ENCODE results near the gene HBG1. TPM values are rescaled to one million over a fixed set of nuclear protein-coding genes. Genes with fewer than 3 reads are reported as not detected.

Gene HBG1
- total and polyA plus RNA-seq, 10 of the 15 experiments (the other 5 are each of a cell fraction or from before 2014, with no cell fraction given): 0.84 to 2.3 (median 1.9) TPM; not detected in 5

- intact Hi-C loops (cut with micrococcal nuclease; ENCODE audit: unreplicated experiment): no loop called here
Measured at GRCh38 chr11:5275369-5276110, 25.9 kb upstream of the HBG1 start.

More at GRCh38 chr11:5275369-5276110, 25.9 kb upstream of the HBG1 start:
- Histone ChIP-seq H3K27me3 (replicated peaks in 1 of 2; ENCODE audit: control insufficient read depth in 2 of 2, insufficient read depth in 2 of 2, low read length in 1 of 2) (no peaks in the 10 kb centered on the region), H3K9ac (ENCODE audit: control insufficient read depth, insufficient read depth, low read length) (no peak overlapping the region), H3K36me3 (ENCODE audit: control insufficient read depth in 2 of 2, insufficient read depth in 2 of 2, low read length in 1 of 2) (no peaks in the 10 kb centered on the region), H3K4me2 (ENCODE audit: control insufficient read depth, insufficient read depth) (no peak overlapping the region), H3K27ac (ENCODE audit: control insufficient read depth, insufficient read depth) (no peak overlapping the region), H3K9me3 (replicated peaks; ENCODE audit: control insufficient read depth, insufficient read depth, low read length) (no peaks in the 10 kb centered on the region), H3K4me3 (no peak overlapping the region), H4K20me1 (ENCODE audit: control insufficient read depth, insufficient read depth) (no peaks in the 10 kb centered on the region), H2AFZ (ENCODE audit: control insufficient read depth, low read depth, low read length) (no peak overlapping the region), H3K79me2 (ENCODE audit: control insufficient read depth, insufficient read depth, low read length) (no peaks in the 10 kb centered on the region), H3K4me1 (ENCODE audit: control insufficient read depth, insufficient read depth, low read length) (no peaks in the 10 kb centered on the region)
- ChIA-PET SMC1A (ENCODE audit: uncharacterized antibody, unreplicated experiment) (interaction anchor here (1.2 to 1.8 kb wide), 2 partner anchors 10 kb away, joined by 3 to 4 read pairs; no protein-coding TSS in a partner anchor), CTCF (interaction anchor here (1.4 kb wide), 1 partner anchor 15 kb away, joined by 3 read pairs; no protein-coding TSS in a partner anchor), RAD21 (ENCODE audit: unreplicated experiment) (no interaction called here), POLR2A (no interaction called here)
- DNase-seq (ENCODE audit: low read depth, low spot score) (no peak), FAIRE-seq (no peak), ATAC-seq (no peak)
- in situ Hi-C loops (cut with MboI): no loop called here
- no TSS peak for BruUV-seq (replicated peaks)
- 56% methylated on average over 6 of the region's 6 CpGs for WGBS (ENCODE audit: insufficient coverage, insufficient replicate concordance, low lambda C conversion rate, missing lambda C conversion rate)
- TF ChIP-seq TBL1XR1 (IDR thresholded peaks at IDR 0.05; ENCODE audit: low read depth, low read length) (no peak), EED (IDR thresholded peaks at IDR 0.05; ENCODE audit: low read depth) (no peak), ZNF207 (IDR thresholded peaks at IDR 0.05; ENCODE audit: borderline replicate concordance) (no peak), LARP7 (IDR thresholded peaks at IDR 0.05) (no peak), POLR2AphosphoS5 (IDR thresholded peaks at IDR 0.05; ENCODE audit: low read length) (no peak), SUPT20H (IDR thresholded peaks at IDR 0.05; ENCODE audit: borderline replicate concordance, control insufficient read depth, low read depth, low read length) (no peak), SMAD1 (IDR thresholded peaks at IDR 0.05; ENCODE audit: low read depth, partially characterized antibody) (no peak), MYC (IDR thresholded peaks at IDR 0.05; ENCODE audit: insufficient read depth, insufficient read length, insufficient replicate concordance, low read length, severe bottlenecking) (no peak), ZBTB4 (CRISPR knock-in tag; IDR thresholded peaks at IDR 0.05) (no peak), ZNF217 (IDR thresholded peaks at IDR 0.05) (no peak), KAT2A (conservative IDR thresholded peaks at IDR 0.05; ENCODE audit: control insufficient read depth, low read depth, low read length) (no peak)
- TF ChIP-seq, protein P1, sequence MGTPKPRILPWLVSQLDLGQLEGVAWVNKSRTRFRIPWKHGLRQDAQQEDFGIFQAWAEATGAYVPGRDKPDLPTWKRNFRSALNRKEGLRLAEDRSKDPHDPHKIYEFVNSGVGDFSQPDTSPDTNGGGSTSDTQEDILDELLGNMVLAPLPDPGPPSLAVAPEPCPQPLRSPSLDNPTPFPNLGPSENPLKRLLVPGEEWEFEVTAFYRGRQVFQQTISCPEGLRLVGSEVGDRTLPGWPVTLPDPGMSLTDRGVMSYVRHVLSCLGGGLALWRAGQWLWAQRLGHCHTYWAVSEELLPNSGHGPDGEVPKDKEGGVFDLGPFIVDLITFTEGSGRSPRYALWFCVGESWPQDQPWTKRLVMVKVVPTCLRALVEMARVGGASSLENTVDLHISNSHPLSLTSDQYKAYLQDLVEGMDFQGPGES (IDR thresholded peaks at IDR 0.05): no peak
- TF ChIP-seq, protein P2, sequence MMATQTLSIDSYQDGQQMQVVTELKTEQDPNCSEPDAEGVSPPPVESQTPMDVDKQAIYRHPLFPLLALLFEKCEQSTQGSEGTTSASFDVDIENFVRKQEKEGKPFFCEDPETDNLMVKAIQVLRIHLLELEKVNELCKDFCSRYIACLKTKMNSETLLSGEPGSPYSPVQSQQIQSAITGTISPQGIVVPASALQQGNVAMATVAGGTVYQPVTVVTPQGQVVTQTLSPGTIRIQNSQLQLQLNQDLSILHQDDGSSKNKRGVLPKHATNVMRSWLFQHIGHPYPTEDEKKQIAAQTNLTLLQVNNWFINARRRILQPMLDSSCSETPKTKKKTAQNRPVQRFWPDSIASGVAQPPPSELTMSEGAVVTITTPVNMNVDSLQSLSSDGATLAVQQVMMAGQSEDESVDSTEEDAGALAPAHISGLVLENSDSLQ (IDR thresholded peaks at IDR 0.05): no peak

Data from GM12878 (cell line).